Loucy (cell line): Measurements from ENCODE around the gene CDH13.

Experiments
- H2AFZ ChIP-seq: fragments of 200-600 bp; sonication (generic); 2 replicates; pipeline ENCODE4 v1.6.0; 2016; ENCODE audit warnings: antibody characterized with exemption, mild to moderate bottlenecking, low read length, moderate library complexity
- H3F3A ChIP-seq: fragments of 200-600 bp; 2 replicates; pipeline ENCODE4 v1.6.0; 2016; ENCODE audit warnings: antibody characterized with exemption, low read depth, mild to moderate bottlenecking
- H3K27me3 ChIP-seq: fragments of 200-600 bp; sonication (generic); 2 replicates; pipeline ENCODE4 v1.6.1; 2014; ENCODE audit warnings: low read length, mild to moderate bottlenecking; ENCODE audit not compliant: insufficient read depth, poor library complexity, severe bottlenecking
- H3K36me3 ChIP-seq: fragments of 200-600 bp; sonication (generic); 2 replicates; pipeline ENCODE4 v1.6.1; 2016; ENCODE audit warnings: low read length; ENCODE audit not compliant: insufficient read depth
- H3K4me1 ChIP-seq: fragments of 200-600 bp; sonication (generic); 2 replicates; pipeline ENCODE4 v1.5.1; 2014; ENCODE audit warnings: low read length, mild to moderate bottlenecking; ENCODE audit not compliant: insufficient read depth, poor library complexity, severe bottlenecking
- H3K4me2 ChIP-seq: fragments of 200-600 bp; sonication (generic); 2 replicates; pipeline ENCODE4 v1.6.0; 2014; ENCODE audit warnings: antibody characterized with exemption, low read length, low read depth, mild to moderate bottlenecking; ENCODE audit not compliant: poor library complexity, severe bottlenecking
- H3K4me3 ChIP-seq: fragments of 200-600 bp; sonication (generic); 2 replicates; pipeline ENCODE4 v1.5.1; 2014; ENCODE audit warnings: low read length, mild to moderate bottlenecking, mixed read lengths; ENCODE audit not compliant: poor library complexity, severe bottlenecking
- H3K79me2 ChIP-seq: fragments of 200-600 bp; sonication (generic); 2 replicates; pipeline ENCODE4 v1.6.1; 2014; ENCODE audit warnings: low read length; ENCODE audit not compliant: insufficient read depth
- H3K9ac ChIP-seq: fragments of 200-600 bp; sonication (generic); 2 replicates; pipeline ENCODE4 v1.6.0; 2014; ENCODE audit warnings: mild to moderate bottlenecking, low read depth, low read length, moderate library complexity; ENCODE audit not compliant: poor library complexity, severe bottlenecking
- H3K9me2 ChIP-seq: fragments of 200-600 bp; sonication (generic); replicated peaks from 2 replicates; pipeline ENCODE4 v1.6.1; 2016; ENCODE audit warnings: low read depth, low read length, mixed read lengths
- H3K9me3 ChIP-seq: fragments of 200-600 bp; sonication (generic); 2 replicates; pipeline ENCODE4 v1.6.1; 2014; ENCODE audit warnings: mild to moderate bottlenecking, antibody characterized with exemption, low read length, low read depth; ENCODE audit not compliant: insufficient read depth
- H4K20me1 ChIP-seq: fragments of 200-600 bp; sonication (generic); 2 replicates; pipeline ENCODE4 v1.6.0; 2014; ENCODE audit warnings: antibody characterized with exemption, low read length, mild to moderate bottlenecking; ENCODE audit not compliant: insufficient read depth, poor library complexity, severe bottlenecking
- CTCF ChIP-seq: fragments of 200-600 bp; sonication (generic); conservative IDR thresholded peaks from 2 replicates; pipeline ENCODE4 v1.5.1; 2014; ENCODE audit warnings: mild to moderate bottlenecking, antibody characterized with exemption, low read length
- EZH2phosphoT487 ChIP-seq: fragments of 200-600 bp; IDR thresholded peaks from 2 replicates; pipeline ENCODE4 v1.6.1; 2018; ENCODE audit warnings: antibody characterized with exemption, mild to moderate bottlenecking, moderate library complexity, borderline replicate concordance

The CDH13 gene

GRCh38 chr16:83270640-83271039 is 643.9 kb downstream of the CDH13 start:
- Histone ChIP-seq H3K4me1 (no peaks in the 10 kb centered on the region), H3K9me2 (no peaks in the 10 kb centered on the region), H3K36me3 (no peaks in the 10 kb centered on the region), H3K79me2 (no peaks in the 10 kb centered on the region), H3K4me3 (no peak overlapping the region), H3F3A (no peaks in the 10 kb centered on the region), H3K27me3 (no peaks in the 10 kb centered on the region), H3K9me3 (no peaks in the 10 kb centered on the region), H4K20me1 (no peaks in the 10 kb centered on the region), H2AFZ (no peak overlapping the region), H3K4me2 (no peak overlapping the region), H3K9ac (no peak overlapping the region)
- TF ChIP-seq EZH2phosphoT487 = no peak
- no peak for TF ChIP-seq CTCF

GRCh38 chr16:83271123-83271522 is 644.4 kb downstream of the CDH13 start:
- Histone ChIP-seq H3K9me3 (no peaks in the 10 kb centered on the region), H3K36me3 (no peaks in the 10 kb centered on the region), H3F3A (no peaks in the 10 kb centered on the region), H3K4me3 (no peak overlapping the region), H3K27me3 (no peaks in the 10 kb centered on the region), H3K9ac (no peak overlapping the region), H3K79me2 (no peaks in the 10 kb centered on the region), H3K9me2 (no peaks in the 10 kb centered on the region), H2AFZ (no peak overlapping the region), H3K4me1 (no peaks in the 10 kb centered on the region), H4K20me1 (no peaks in the 10 kb centered on the region), H3K4me2 (no peak overlapping the region)
- TF ChIP-seq EZH2phosphoT487 = no peak
- TF ChIP-seq CTCF = no peak

- Histone ChIP-seq H3K9me3 (no peaks in the 10 kb centered on the region), H4K20me1 (no peaks in the 10 kb centered on the region), H3K27me3 (no peaks in the 10 kb centered on the region), H3K9ac (no peak overlapping the region), H3K4me1 (no peaks in the 10 kb centered on the region), H3K36me3 (no peaks in the 10 kb centered on the region), H3K4me2 (no peak overlapping the region), H3K9me2 (no peaks in the 10 kb centered on the region), H3K79me2 (no peaks in the 10 kb centered on the region), H3F3A (no peaks in the 10 kb centered on the region), H2AFZ (no peak overlapping the region), H3K4me3 (no peak overlapping the region)
- TF ChIP-seq CTCF = no peak
- no peak for TF ChIP-seq EZH2phosphoT487
Measured at GRCh38 chr16:83271970-83272575, 645.3 kb downstream of the CDH13 start.
